ENCODE data around the gene DVL1.
A peak's percentile ranks its signal among the peaks of the same experiment; 100 is the strongest.
"Not testable (repeated sequence)": the region's sequence is repeated elsewhere in the genome, so short reads cannot be mapped to it uniquely, and the experiment has no call there.

The DVL1 gene

DNA sequence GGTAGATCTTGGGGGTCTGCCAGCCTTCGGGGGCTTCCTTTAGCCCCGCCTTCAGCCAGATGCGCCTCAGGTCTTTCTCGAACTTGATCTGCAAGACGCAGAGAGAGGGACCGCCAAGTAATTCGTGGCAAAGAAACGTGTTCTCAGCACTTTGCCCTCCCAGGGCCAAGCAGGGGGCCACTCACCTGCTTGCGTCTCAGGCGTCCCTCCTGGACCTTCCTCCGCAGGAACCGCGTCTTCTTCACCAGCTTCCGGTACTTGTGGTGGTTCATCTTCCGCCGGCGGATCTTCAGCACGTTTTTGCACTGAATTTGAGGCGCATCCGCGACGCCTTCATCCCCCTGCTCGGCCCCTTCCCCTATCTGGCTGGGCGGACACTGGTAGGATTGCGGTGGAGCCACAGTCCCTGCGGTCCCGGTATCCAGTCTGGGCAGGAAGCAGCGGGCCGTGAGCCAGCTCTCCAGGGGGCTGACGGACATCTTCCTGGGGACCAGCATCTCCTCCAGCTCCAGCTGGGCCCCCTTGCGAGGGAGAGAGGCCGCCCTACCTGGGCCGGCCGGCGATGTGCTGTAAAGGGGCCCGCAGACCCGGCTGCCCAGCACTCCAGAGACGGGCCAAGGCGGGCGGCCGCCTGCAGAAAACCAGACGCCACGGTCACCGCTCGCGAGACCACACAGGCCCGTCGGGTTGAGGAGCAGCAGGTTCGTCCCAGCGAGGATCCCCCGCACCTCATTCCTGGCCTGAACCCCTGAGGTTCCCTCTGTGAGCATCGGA, 24.8 kb upstream of the DVL1 start:
- TF ChIP-seq, protein P1, sequence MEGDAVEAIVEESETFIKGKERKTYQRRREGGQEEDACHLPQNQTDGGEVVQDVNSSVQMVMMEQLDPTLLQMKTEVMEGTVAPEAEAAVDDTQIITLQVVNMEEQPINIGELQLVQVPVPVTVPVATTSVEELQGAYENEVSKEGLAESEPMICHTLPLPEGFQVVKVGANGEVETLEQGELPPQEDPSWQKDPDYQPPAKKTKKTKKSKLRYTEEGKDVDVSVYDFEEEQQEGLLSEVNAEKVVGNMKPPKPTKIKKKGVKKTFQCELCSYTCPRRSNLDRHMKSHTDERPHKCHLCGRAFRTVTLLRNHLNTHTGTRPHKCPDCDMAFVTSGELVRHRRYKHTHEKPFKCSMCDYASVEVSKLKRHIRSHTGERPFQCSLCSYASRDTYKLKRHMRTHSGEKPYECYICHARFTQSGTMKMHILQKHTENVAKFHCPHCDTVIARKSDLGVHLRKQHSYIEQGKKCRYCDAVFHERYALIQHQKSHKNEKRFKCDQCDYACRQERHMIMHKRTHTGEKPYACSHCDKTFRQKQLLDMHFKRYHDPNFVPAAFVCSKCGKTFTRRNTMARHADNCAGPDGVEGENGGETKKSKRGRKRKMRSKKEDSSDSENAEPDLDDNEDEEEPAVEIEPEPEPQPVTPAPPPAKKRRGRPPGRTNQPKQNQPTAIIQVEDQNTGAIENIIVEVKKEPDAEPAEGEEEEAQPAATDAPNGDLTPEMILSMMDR (IDR thresholded peaks at IDR 0.05; ENCODE audit: low read depth, low read length, missing control alignments) = no peak
- no peak for DNase-seq (ENCODE audit: extremely low read depth, low read depth)
- peak overlapping the region; percentile 98 for H3K4me3 ChIP-seq (replicated peaks; ENCODE audit: low read depth, low read length)

DNA sequence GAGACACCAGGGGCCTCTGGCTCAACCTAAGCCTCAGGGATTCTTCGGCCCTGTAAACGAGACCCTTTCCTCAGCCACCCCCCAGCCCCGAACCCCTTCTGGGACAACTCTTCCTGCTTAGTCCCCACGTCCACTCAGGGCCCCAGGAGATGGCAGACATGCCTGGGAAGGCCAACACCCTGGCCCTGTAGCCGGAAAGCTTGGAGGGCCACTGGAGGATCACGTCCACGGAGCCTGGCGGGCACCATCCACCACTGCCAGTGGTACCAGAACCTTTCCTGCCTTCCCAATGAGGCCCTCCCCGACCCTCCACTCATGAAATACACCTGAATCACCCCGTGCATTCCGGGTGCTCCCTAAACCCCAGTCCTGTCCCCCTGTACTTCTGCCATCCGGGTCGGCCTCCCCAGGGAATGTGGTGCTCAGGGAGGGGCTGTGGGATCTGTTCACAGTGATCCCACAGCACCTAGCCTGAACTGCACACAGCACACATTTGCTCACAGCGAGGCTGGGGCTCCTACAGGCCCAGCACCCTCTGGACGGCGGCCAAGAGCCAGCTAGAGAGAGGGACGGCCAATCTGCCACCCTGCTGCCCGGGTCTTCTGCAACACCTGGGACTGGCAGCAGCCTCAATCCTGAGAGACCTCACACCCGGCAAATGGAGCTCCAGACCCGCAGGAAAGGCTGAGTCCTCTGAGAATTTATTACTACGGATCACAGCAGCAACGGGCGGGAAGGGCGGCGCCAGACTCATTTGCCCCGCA, 24.0 kb upstream of the DVL1 start:
- peak overlapping the region; percentile 98 for H3K4me3 ChIP-seq (replicated peaks; ENCODE audit: low read depth, low read length)
- TF ChIP-seq, protein P1 (IDR thresholded peaks at IDR 0.05; ENCODE audit: low read depth, low read length, missing control alignments) = no peak
- no peak for DNase-seq (ENCODE audit: extremely low read depth, low read depth)

DNA sequence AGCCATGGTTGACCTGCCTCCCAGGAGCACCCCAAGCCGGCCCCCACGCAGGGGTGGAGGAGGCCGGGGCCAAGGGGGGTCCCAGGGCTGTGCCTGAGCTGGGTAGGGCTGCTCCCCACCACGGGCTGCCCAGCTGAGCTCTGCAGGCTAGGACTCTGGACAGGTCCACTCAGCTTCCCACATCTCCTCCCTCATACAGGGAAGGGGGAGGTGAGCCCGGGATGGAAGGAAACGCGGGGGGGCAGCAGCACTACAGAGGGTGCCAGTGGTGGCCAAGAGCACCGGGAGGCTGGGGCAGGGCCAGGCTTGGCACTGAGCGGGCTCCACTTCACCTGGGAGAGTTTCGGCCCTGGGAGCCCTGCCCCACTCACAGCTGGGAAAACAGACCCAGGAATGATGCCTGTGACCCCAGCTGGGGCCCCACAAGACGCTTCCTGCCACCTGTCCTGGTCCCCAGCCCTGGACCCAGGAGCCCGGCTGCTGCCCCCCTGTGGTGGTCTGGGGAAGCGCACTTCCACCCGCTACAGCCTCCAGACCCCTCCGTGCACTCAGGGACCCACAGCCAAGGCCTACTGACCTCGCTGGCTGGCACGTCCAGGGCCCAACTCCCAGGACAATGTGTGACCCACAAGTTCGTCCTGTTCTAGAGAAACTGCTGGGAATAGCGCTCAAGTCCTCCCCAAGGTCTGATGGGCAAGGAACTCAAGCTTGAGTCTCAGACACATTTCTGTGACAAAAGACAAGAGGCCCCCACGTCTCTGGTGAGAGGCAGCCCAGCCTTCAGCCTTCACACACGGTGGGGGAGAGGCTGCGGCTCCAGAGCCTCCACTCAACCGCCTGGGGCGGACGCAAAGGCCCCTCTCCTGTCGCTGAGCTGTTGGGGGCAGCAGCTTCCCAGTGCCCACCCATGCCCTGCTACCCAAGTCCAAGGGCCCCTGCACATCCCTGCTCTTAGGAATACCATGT, 22.8 kb upstream of the DVL1 start:
- H3K4me3 ChIP-seq (replicated peaks; ENCODE audit: low read depth, low read length) = no peak overlapping the region
- TF ChIP-seq, protein P1 (IDR thresholded peaks at IDR 0.05; ENCODE audit: low read depth, low read length, missing control alignments) = peak; percentile 95
- no peak for DNase-seq (ENCODE audit: extremely low read depth, low read depth)

DNA sequence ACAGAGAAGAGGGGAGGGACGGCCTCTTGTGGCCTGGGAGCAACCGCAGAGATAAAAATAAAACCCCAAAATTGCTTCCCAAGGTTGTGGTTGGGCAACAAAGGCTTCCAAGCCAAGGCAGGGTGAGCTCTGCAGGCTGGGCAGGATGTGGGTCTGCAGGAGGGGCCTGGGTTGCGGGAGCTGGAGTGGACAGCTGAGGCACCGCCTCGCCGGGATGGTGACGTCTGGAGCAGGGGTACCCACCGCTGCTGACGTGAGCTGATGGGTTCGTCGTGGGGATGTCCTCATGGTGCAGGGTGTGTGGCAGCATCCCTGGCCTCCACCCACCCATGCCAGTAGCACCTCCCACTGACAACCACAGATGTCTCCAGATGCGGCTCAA, 22.1 kb upstream of the DVL1 start:
- TF ChIP-seq, protein P1 (IDR thresholded peaks at IDR 0.05; ENCODE audit: low read depth, low read length, missing control alignments) = no peak
- H3K4me3 ChIP-seq (replicated peaks; ENCODE audit: low read depth, low read length) = no peak overlapping the region
- no peak for DNase-seq (ENCODE audit: extremely low read depth, low read depth)

DNA sequence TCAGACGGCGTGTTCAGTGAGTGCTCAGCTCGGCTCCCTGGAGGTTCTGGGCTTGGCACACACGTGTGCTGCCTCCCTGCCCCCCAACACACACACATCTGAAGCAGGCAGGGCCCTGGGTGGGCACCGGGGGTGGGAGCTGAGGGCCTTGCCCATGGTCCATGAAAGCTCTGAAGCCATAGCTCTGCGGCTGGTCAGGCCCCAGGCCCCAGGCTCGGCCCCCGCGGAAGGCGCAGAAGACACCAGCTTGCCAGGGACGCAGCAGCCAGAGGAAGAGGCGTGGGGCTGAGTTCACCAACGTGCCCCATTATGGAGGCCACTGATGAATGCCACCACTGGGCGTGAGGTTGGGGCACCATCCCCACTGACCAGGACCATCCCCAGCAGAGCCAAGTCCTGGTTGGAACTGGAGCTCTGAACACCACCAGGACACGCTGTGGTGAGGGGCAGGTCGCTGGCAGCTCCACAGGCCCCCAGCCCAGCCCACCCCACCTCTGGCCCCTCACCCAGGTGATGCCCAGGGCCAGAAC, 21.6 kb upstream of the DVL1 start:
- DNase-seq (ENCODE audit: extremely low read depth, low read depth) = no peak
- TF ChIP-seq, protein P1 (IDR thresholded peaks at IDR 0.05; ENCODE audit: low read depth, low read length, missing control alignments) = no peak
- H3K4me3 ChIP-seq (replicated peaks; ENCODE audit: low read depth, low read length) = no peak overlapping the region

DNA sequence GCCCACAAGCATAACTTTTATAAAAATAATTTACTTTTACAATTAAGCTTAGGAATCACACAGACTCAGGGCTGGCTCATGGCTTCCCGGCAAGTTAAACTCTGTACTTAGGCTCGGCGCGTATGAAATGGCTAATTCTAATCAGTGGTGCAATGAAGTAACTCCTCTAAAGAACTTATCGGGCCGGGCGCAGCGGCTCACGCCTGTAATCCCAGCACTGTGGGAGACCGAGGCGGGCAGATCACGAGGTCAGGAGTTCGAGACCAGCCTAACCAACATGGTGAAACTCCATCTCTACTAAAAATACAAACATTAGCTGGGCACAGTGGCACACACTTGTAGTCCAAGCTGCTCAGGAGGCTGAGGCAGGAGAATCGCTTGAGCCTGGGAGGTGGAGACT, 20.9 kb upstream of the DVL1 start:
- not testable (repeated sequence) for DNase-seq (ENCODE audit: extremely low read depth, low read depth); H3K4me3 ChIP-seq (replicated peaks; ENCODE audit: low read depth, low read length)

Measured in HFF-Myc (cell line).